ENCODE data around the gene SERTAD3.
A peak's percentile ranks its signal among the peaks of the same experiment; 100 is the strongest.

Gene SERTAD3

GRCh38 chr19:40421993-40422747 is 22.0 kb downstream of the SERTAD3 start:
- H3K27ac Mint-ChIP-seq = peak overlapping the region; percentile 22

GRCh38 chr19:40420766-40421765 is 23.1 kb downstream of the SERTAD3 start:
- no peaks in the 10 kb centered on the region for H3K9me3 Mint-ChIP-seq
- no peaks in the 10 kb centered on the region for H3K36me3 Mint-ChIP-seq
- peaks cover 33% of the 10 kb centered on the region for H3K4me1 Mint-ChIP-seq
- peak; percentile 72 for ATAC-seq
- peak overlapping the region; percentile 89 for H3K27ac Mint-ChIP-seq
- H3K27me3 Mint-ChIP-seq = no peaks in the 10 kb centered on the region
- H3K4me3 Mint-ChIP-seq = peak overlapping the region; percentile 84

More at GRCh38 chr19:40421993-40422747, 22.0 kb downstream of the SERTAD3 start:
- H3K9me3 Mint-ChIP-seq = no peaks in the 10 kb centered on the region
- peaks cover 32% of the 10 kb centered on the region for H3K4me1 Mint-ChIP-seq
- no peak for ATAC-seq
- no peak overlapping the region for H3K4me3 Mint-ChIP-seq
- no peaks in the 10 kb centered on the region for H3K36me3 Mint-ChIP-seq
- no peaks in the 10 kb centered on the region for H3K27me3 Mint-ChIP-seq

GRCh38 chr19:40420451-40420765 is 23.7 kb downstream of the SERTAD3 start:
- Mint-ChIP-seq H3K4me1 (peaks cover 32% of the 10 kb centered on the region), H3K9me3 (no peaks in the 10 kb centered on the region), H3K4me3 (peak overlapping the region; percentile 84), H3K27me3 (no peaks in the 10 kb centered on the region), H3K36me3 (no peaks in the 10 kb centered on the region), H3K27ac (peak overlapping the region; percentile 89)
- no peak for ATAC-seq

DNA sequence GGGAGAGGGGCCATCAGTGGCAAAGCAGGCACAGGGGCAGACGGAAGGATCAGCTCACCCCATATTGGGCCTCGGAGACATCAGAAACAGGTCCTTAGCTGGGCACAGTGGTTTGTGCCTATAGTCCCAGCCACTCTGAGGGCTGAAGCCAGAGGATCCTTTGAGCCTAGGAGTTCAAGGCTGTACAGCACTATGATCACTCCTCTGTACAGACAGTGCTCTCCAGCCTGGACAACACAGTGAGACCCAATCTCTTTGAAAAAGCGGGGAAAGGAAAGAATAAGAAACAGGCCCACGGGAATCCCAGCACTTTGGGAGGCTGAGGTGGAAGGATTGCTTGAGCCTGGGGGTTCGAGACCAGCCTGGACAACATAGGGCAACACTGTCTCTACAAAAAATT is 24.4 kb downstream of the SERTAD3 start:
- no peak for ATAC-seq
- H3K9me3 Mint-ChIP-seq = no peaks in the 10 kb centered on the region
- no peak overlapping the region for H3K27ac Mint-ChIP-seq
- peak overlapping the region; percentile 14 for H3K4me3 Mint-ChIP-seq
- no peaks in the 10 kb centered on the region for H3K27me3 Mint-ChIP-seq
- H3K36me3 Mint-ChIP-seq = no peaks in the 10 kb centered on the region
- H3K4me1 Mint-ChIP-seq = peaks cover 29% of the 10 kb centered on the region

GRCh38 chr19:40419066-40419612 is 25.0 kb downstream of the SERTAD3 start:
- no peak for ATAC-seq
- Mint-ChIP-seq H3K4me1 (peaks cover 23% of the 10 kb centered on the region), H3K9me3 (no peaks in the 10 kb centered on the region), H3K27ac (no peak overlapping the region), H3K4me3 (no peak overlapping the region), H3K27me3 (no peaks in the 10 kb centered on the region), H3K36me3 (no peaks in the 10 kb centered on the region)

DNA sequence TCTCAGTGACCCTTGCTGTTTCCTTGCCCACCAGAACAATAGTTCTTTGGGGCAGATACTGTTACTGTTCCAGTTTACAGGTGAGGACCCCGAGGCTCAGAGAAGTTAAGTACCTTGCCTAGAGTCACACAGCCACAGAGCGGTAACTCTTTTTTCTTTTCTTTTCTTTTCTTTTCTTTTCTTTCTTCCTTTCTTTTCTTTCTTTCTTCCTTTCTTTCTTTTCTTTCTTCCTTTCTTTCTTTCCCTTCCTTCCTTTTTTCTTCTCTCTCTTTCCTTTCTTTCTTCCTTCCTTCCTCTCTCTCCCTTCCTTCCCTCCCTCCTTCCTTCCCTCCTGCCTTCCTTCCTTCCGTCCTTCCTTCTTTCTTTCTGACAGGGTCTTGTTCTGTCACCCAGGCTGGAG is 26.1 kb downstream of the SERTAD3 start:
- no peaks in the 10 kb centered on the region for H3K9me3 Mint-ChIP-seq
- peaks cover 19% of the 10 kb centered on the region for H3K4me1 Mint-ChIP-seq

GRCh38 chr19:40417643-40417981 is 26.5 kb downstream of the SERTAD3 start:
- Mint-ChIP-seq H3K27ac (peak overlapping the region; percentile 51), H3K4me3 (no peak overlapping the region), H3K9me3 (no peaks in the 10 kb centered on the region), H3K27me3 (no peaks in the 10 kb centered on the region), H3K36me3 (no peaks in the 10 kb centered on the region), H3K4me1 (peaks cover 19% of the 10 kb centered on the region)
- no peak for ATAC-seq

More for the DNA sequence above, 26.1 kb downstream of the SERTAD3 start:
- no peaks in the 10 kb centered on the region for H3K36me3 Mint-ChIP-seq
- H3K27me3 Mint-ChIP-seq = no peaks in the 10 kb centered on the region
- peak overlapping the region; percentile 51 for H3K27ac Mint-ChIP-seq
- ATAC-seq = no peak
- no peak overlapping the region for H3K4me3 Mint-ChIP-seq

DNA sequence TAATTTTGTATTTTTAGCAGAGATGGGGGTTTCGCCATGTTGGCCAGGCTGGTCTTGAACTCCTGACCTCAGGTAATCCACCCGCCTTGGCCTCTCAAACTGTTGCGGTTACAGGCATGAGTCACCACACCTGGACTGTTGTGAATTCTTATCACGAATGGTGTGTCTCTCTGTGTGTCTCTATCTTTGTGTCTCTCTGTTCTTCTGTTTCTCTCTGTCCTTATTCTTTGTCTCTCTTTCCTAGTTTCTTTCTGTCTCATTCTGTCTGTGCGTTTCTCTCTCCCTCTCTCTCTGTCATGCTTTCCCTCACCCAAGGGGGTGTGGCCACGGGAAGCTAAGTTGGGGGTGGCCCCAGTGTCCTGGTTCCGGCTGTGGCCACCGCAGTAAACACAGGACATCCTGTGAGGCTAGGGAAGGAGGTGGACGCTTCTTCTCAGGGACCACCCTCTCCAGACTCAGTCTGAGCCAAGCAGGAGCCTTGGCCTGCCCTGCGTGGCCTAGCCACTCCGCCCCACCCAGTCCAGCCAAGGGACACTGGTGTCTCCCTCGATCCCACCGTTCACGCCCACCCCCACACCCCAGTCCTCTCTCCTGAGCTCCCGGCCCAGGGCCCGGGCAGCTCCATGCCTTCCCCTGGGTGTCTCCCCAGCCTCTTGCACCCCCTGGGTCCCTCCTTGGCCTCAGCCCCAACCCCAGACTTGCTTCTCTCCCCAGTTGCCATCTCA is 27.1 kb downstream of the SERTAD3 start:
- no peak for ATAC-seq
- Mint-ChIP-seq H3K4me1 (peaks cover 19% of the 10 kb centered on the region), H3K9me3 (no peaks in the 10 kb centered on the region), H3K36me3 (no peaks in the 10 kb centered on the region), H3K27ac (peak overlapping the region; percentile 51), H3K27me3 (no peaks in the 10 kb centered on the region), H3K4me3 (no peak overlapping the region)

DNA sequence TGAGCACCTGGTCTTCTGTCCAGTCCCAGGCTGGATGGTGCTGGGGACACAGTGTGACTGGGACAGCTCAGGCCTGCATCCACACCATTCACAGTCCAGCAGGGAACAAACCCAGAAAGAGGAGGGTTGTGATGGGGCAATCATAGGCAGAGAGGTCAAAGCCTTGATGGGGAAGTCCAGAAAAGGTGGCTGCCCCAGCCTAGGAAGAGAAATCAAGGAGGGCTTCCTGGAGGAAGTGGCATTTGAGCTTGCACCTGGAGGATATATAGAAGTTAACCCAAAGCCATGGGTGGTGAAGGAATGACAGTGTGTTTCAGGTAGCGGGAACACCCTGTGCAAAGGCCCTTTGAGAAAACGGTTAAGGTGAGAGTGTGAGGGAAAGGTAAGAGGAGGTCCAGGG is 28.4 kb downstream of the SERTAD3 start:
- no peak for ATAC-seq
- Mint-ChIP-seq H3K27ac (no peak overlapping the region), H3K9me3 (no peaks in the 10 kb centered on the region), H3K4me3 (no peak overlapping the region), H3K4me1 (peaks cover 32% of the 10 kb centered on the region), H3K27me3 (no peaks in the 10 kb centered on the region), H3K36me3 (no peaks in the 10 kb centered on the region)

GRCh38 chr19:40414542-40415535 is 29.3 kb downstream of the SERTAD3 start:
- H3K36me3 Mint-ChIP-seq = no peaks in the 10 kb centered on the region
- H3K4me1 Mint-ChIP-seq = peaks cover 40% of the 10 kb centered on the region
- ATAC-seq = no peak
- H3K9me3 Mint-ChIP-seq = no peaks in the 10 kb centered on the region
- no peaks in the 10 kb centered on the region for H3K27me3 Mint-ChIP-seq
- H3K27ac Mint-ChIP-seq = peak overlapping the region; percentile 21
- no peak overlapping the region for H3K4me3 Mint-ChIP-seq

DNA sequence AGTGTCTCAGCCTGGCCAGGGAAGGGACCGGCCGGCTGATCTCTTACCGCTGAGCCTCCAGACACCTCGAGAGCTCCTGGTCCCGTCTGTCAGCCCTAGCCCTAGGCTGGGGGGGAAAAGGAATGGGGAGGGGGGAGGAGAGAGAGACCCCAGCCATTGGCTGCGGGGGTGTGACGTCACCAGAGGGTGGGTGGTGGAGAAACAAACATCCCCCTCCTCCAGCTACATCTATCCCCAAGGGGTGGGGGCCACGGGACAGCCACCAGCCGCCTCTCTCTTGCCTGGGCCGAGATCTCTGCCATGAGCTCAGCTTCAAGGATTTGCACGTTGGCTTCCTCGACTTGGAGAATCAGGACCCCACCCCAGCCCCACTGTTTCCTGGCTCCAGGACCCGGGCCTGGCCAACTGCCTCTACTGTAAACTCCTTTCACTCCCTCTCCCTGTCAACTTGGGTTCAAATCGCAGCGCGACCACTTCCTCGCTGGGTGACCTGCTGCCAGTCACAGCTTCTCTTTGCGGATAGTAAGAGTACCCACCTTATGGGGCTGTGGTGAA is 30.8 kb downstream of the SERTAD3 start, which contains the start of gene PRX:
Gene PRX, minus strand, starts transcription at position 88 of the 555 bp plus-strand sequence. CDS start 5,446 bp downstream, outside the sequence.
- ATAC-seq = no peak
- H3K36me3 Mint-ChIP-seq = no peaks in the 10 kb centered on the region
- no peaks in the 10 kb centered on the region for H3K27me3 Mint-ChIP-seq
- H3K27ac Mint-ChIP-seq = peak within 1 kb of the TSS; percentile 78
- peaks cover 45% of the 10 kb centered on the region for H3K4me1 Mint-ChIP-seq
- no peaks in the 10 kb centered on the region for H3K9me3 Mint-ChIP-seq
- H3K4me3 Mint-ChIP-seq = no peak within 1 kb of the TSS

GRCh38 chr19:40412866-40413265 is 31.3 kb downstream of the SERTAD3 start:
- Mint-ChIP-seq H3K27ac (no peak overlapping the region), H3K27me3 (no peaks in the 10 kb centered on the region), H3K36me3 (no peaks in the 10 kb centered on the region), H3K9me3 (no peaks in the 10 kb centered on the region), H3K4me1 (peaks cover 43% of the 10 kb centered on the region), H3K4me3 (no peak overlapping the region)
- ATAC-seq = no peak

DNA sequence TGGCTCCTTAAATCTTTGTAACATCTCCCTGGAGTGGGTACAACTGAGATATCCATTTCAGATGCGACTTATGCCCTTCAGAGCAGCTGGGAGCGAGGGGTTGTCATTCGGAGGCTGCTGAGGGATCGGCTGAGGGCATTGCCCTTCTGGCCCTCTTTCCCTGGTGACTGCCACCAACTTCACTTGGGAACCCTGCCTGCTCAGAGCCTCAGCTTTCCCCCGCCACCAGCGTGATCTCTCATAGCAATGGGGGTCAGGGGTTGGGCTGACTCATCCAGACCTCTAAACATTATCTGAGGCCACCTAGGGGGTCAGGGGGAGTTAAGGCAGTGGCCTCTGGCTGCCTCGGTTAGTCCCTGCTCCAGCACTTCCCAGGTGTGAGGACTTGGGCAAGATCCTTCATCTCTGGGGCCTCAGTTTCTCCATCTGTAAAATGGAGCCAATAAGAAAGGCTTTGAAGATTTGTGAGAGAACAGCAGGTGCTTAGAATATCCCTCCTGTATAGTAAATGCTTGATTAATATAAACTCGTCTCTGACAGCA is 32.1 kb downstream of the SERTAD3 start:
- Mint-ChIP-seq H3K27me3 (no peaks in the 10 kb centered on the region), H3K9me3 (no peaks in the 10 kb centered on the region), H3K27ac (peak overlapping the region; percentile 78), H3K4me3 (no peak overlapping the region), H3K36me3 (no peaks in the 10 kb centered on the region), H3K4me1 (peaks cover 42% of the 10 kb centered on the region)
- no peak for ATAC-seq

Measured in stimulated activated memory B cell treated with anti-CD40 and anti-IgM and Interleukin-4, amounts not matched to agents 10 μg/mL and 1 μg/mL and 100 μg/mL, for 72 hours (primary cell).